K562 treated with DMSO at 1 percent for 4 hours (cell line): ENCODE results near the gene EFHD1. TPM values are rescaled to one million over a fixed set of nuclear protein-coding genes. Genes with fewer than 3 reads are reported as not detected.

ENCODE experiments used
- total RNA-seq: library from RNA; unstranded; fragments of 300-600 nt; gene quantifications from 2 replicates; pipeline ENCODE4 v1.2.3, GENCODE V29; 2022; ENCODE audit not compliant: insufficient read depth

Gene EFHD1, protein sequence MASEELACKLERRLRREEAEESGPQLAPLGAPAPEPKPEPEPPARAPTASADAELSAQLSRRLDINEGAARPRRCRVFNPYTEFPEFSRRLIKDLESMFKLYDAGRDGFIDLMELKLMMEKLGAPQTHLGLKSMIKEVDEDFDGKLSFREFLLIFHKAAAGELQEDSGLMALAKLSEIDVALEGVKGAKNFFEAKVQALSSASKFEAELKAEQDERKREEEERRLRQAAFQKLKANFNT
- total RNA-seq = 10.8 and 20.4 TPM in 2 replicates

DNA sequence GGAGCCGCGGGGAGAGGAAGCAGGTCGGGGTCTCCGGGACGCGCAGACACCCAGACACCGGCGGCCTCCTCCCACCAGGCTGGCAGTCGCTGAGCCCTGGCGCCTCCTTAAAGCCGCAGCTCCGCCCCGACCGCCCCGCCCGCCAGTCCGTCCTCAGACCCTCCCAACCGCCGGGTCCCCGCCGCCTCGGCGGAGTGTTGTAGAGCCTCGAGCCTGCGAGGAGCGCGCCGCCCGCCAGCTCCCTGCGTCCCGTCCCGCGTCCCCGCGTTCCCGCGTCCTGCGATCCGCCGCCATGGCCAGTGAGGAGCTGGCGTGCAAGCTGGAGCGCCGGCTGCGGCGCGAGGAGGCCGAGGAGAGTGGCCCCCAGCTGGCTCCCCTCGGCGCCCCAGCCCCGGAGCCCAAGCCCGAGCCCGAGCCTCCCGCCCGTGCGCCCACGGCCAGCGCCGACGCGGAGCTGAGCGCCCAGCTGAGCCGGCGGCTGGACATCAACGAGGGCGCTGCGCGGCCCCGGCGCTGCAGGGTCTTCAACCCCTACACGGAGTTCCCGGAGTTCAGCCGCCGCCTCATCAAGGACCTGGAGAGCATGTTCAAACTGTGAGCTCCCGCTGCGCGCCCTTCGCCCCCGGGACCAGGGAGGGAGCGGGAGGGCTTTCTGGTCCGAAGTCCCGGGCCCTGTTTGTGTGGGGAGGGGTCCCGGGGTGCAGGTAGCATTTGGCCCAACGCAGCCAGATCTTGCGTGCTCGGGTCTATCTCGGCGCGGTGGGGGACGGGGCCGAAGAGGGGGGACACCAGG lies at the start of gene EFHD1:
EFHD1 (plus strand) TSS at position 192 of the 793 bp plus-strand sequence; CDS start at position 293, 101 bp downstream.

DNA sequence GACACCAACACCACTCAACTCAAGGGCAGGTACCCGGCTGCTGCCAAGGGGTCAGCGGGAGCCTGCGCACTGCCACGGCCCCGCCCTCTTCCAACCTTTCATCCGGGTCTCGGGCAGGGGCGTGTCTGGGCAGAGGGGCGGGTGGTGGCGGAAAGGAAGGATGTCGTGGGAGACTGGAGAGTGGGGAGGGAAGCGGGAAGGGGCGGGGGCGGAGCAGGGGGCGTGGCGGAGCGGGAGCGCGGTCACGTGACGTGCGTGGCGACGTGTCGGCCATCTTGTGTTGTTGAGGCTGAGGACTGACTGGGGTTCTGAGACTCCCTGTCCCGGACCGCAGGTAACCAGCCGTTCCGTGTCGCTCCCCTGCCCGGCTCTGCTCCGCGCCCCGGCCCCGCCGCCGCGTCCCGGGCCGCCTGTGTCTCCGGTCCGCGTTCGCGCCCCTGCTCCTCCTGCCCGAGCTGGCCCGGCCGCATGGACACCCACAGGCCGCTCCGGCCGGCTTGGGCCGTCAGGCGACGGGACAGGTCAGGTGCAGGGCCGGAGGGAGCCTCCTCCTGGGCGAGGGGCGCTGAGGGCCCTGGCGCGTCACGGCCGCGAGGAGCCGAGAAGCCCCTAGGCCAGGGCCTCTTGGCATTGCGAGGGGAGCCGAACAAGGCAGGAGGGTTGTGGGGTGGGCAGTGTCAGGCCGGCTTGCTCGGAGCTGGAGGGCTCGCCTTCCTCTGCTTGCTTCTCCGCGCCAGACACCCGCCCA lies 63.8 kb downstream of the EFHD1 start, which contains the start of gene GIGYF2:
GIGYF2 (plus strand) TSS at position 273 of the 748 bp plus-strand sequence. CDS start 37,867 bp downstream, outside the sequence.

Other genes with a start within 250 kb of the EFHD1 start
- gene ALPG, start 226.8 kb upstream of the EFHD1 start, total RNA-seq = not detected in 2 replicates
- gene ALPI, start 177.5 kb upstream of the EFHD1 start, total RNA-seq = not detected in 2 replicates
- gene ECEL1, start 145.8 kb upstream of the EFHD1 start, total RNA-seq = not detected in 2 replicates
- not detected in 2 replicates for gene PRSS56, start 113.2 kb upstream of the EFHD1 start, total RNA-seq
- not detected in 2 replicates for gene CHRND, start 107.4 kb upstream of the EFHD1 start, total RNA-seq
- gene CHRNG, start 93.9 kb upstream of the EFHD1 start, total RNA-seq = not detected in 2 replicates
- 1.9 TPM in 2 replicates for gene TIGD1, start 83.0 kb upstream of the EFHD1 start, total RNA-seq
- 46.7 and 52.0 TPM in 2 replicates for gene EIF4E2, start 82.9 kb upstream of the EFHD1 start, total RNA-seq
- 17.6 and 19.1 TPM in 2 replicates for gene GIGYF2, start 63.7 kb downstream of the EFHD1 start, total RNA-seq
- not detected in 2 replicates for gene KCNJ13, start 143.0 kb downstream of the EFHD1 start, total RNA-seq
- 12.4 and 15.9 TPM in 2 replicates for gene SNORC, start 236.7 kb downstream of the EFHD1 start, total RNA-seq